Body of pancreas (tissue), 4 donors: Measurements from ENCODE around the gene SNX32. TPM values are rescaled to one million over a fixed set of nuclear protein-coding genes. Genes with fewer than 3 reads are reported as not detected.

Experiments used
- ATAC-seq: fragments of 150-250 bp; one replicate; pipeline ENCODE4 v1.9.1; 2016
- DNase-seq, 4 donors: peaks; one replicate each; pipeline ENCODE4 v3.0.0-alpha.2; 2019
- H3K27ac ChIP-seq, 4 donors: fragments of 200-600 bp; sonication (generic); 1 replicate in 3 of 4; 2 replicates in 1 of 4; pipeline versions ENCODE4 v1.5.1 to v1.6.1; 2016 to 2019; ENCODE audit warnings: mild to moderate bottlenecking in 1 of 4, mixed read lengths in 1 of 4, moderate library complexity in 1 of 4
- H3K27me3 ChIP-seq, 2 donors: fragments of 200-600 bp; sonication (generic); one replicate each; pipeline ENCODE4 v1.6.0; 2016; ENCODE audit warnings: mild to moderate bottlenecking in 1 of 2
- H3K36me3 ChIP-seq, 2 donors: fragments of 200-600 bp; sonication (generic); replicated peaks in 1 of 2; 2 replicates each; pipeline ENCODE4 v1.5.1; 2016; ENCODE audit warnings: low read depth in 2 of 2; ENCODE audit not compliant: insufficient read depth in 1 of 2
- H3K4me1 ChIP-seq: fragments of 200-600 bp; sonication (generic); one replicate; pipeline ENCODE4 v1.6.0; 2016
- H3K4me3 ChIP-seq, 2 donors: fragments of 200-600 bp; sonication (generic); 1 replicate in 1 of 2; 2 replicates in 1 of 2; pipeline ENCODE4 v1.5.1; 2016 to 2019
- H3K9me3 ChIP-seq, 3 donors: fragments of 200-600 bp; sonication (generic); 1 replicate in 2 of 3; 2 replicates in 1 of 3; pipeline ENCODE4 v1.5.1; 2016
- CTCF ChIP-seq, 7 experiments: fragments of 450-650 bp in 4 of 7; fragments of 200-600 bp in 3 of 7; sonication (generic) in 3 of 7; IDR thresholded peaks; one replicate each; pipeline ENCODE4 v1.5.1; 2016 to 2019; ENCODE audit warnings: antibody characterized with exemption in 7 of 7
- POLR2A ChIP-seq, 3 donors: fragments of 450-650 bp; IDR thresholded peaks; one replicate each; pipeline ENCODE4 v1.6.1; 2016; ENCODE audit warnings: antibody characterized with exemption in 3 of 3, mild to moderate bottlenecking in 2 of 3
- WGBS, 2 donors: methylation state at CpG; one replicate each; pipeline ENCODE4 v1.1.5; 2017; 5-methylcytosine and 5-hydroxymethylcytosine counted together
- intact Hi-C: fragments of 100-400 bp; cut with DNase I; formaldehyde crosslinking; loops from one replicate; pipeline ENCODE4 v1.15.1; 2023
- total RNA-seq, 2 donors: library from RNA; depleted of rRNA; stranded (reverse); fragments of >200 nt; gene quantifications; one replicate each; pipeline ENCODE4 v1.1.0, GENCODE V29; 2016

Gene SNX32
- total RNA-seq, 2 donors from 2014 or later, result 0.26 TPM; not detected in 1

- H3K4me3 ChIP-seq, result no peak overlapping the region
- H3K36me3 ChIP-seq, result peaks cover 3 to 4% of the 10 kb centered on the region in 2 donors
- ATAC-seq, result no peak
- peak in 1 of 4 donors; percentile 16 for DNase-seq
- no peak overlapping the region for H3K27ac ChIP-seq
- no peaks in the 10 kb centered on the region for H3K9me3 ChIP-seq
- intact Hi-C loops, result no loop called here
- peaks cover 25% of the 10 kb centered on the region for H3K4me1 ChIP-seq
- H3K27me3 ChIP-seq, result no peaks in the 10 kb centered on the region
- TF ChIP-seq POLR2A (IDR thresholded peaks at IDR 0.05), result no peak
- TF ChIP-seq CTCF (IDR thresholded peaks at IDR 0.05), result no peak
- 68 to 70% methylated on average over 5 to 11 of the region's 11 CpGs for WGBS, 2 donors
These were observed 36.5 kb downstream of the SNX32 start for GRCh38 chr11:65870307-65870658.

- peaks cover 0 to 1% of the 10 kb centered on the region in 2 donors for H3K36me3 ChIP-seq
- TF ChIP-seq CTCF (IDR thresholded peaks at IDR 0.05) (no peak), POLR2A (IDR thresholded peaks at IDR 0.05) (no peak)
- intact Hi-C loops, result no loop called here
- no peaks in the 10 kb centered on the region for H3K27me3 ChIP-seq
- no peaks in the 10 kb centered on the region for H3K9me3 ChIP-seq
- no peak overlapping the region for H3K4me3 ChIP-seq
- ATAC-seq (no peak), DNase-seq (peak in 1 of 4 donors; percentile 24)
- WGBS, 2 donors, result 71 to 74% methylated on average over 20 to 24 of the region's 24 CpGs
- peaks cover 25% of the 10 kb centered on the region for H3K4me1 ChIP-seq
- peak overlapping the region in 2 of 4 donors; percentile 77 to 80 for H3K27ac ChIP-seq
These were observed 37.2 kb downstream of the SNX32 start for GRCh38 chr11:65870706-65871681.

GRCh38 chr11:65871811-65872548 is 38.2 kb downstream of the SNX32 start:
- intact Hi-C loops, result no loop called here
- 53 to 74% methylated on average over 6 to 16 of the region's 26 CpGs for WGBS, 2 donors
- H3K4me3 ChIP-seq, result no peak overlapping the region
- no peaks in the 10 kb centered on the region for H3K36me3 ChIP-seq
- no peaks in the 10 kb centered on the region for H3K27me3 ChIP-seq
- H3K27ac ChIP-seq, result peak overlapping the region; percentile 68 to 81 (median 78)
- peaks cover 25% of the 10 kb centered on the region for H3K4me1 ChIP-seq
- TF ChIP-seq POLR2A (IDR thresholded peaks at IDR 0.05), result no peak
- TF ChIP-seq CTCF (IDR thresholded peaks at IDR 0.05), result no peak
- DNase-seq (no peak), ATAC-seq (peak; percentile 1)
- no peaks in the 10 kb centered on the region for H3K9me3 ChIP-seq

DNA sequence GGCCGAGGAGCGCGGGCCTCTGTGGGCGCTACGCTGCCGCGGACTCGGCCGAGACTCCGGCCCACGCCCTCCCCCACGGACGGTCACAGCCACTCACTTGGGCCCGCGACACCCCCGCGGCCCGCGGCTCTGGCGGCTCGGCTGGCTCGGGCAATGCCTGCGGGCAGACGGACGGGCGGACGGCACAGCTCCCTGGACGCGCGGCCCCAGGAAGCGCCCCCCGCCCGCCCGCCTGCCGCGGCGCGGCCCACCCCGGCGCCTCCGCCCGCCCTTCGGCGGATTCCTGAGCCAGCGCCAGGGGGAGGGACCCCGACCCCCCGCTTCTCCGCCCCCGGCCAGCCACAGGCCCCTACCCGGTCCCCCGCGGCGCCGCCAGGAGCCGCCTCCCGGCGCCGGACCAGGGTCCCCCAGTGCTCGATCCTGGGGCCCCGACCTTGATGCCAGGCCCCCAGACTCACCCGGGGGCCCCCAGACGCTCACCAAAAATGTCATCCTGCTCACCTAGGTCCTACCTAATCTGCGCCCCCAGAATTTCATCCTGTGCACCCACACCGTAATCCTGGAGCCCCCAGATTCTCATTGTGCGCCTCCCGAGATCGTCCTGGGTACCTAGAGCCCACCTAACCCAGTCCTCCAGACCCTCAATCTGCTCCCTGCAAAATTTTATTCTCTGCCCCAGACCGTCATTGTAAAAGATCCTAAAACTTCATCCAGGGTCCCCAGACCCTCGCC is 39.0 kb downstream of the SNX32 start, which contains the start of gene EFEMP2:
TSS of gene EFEMP2 (minus strand) at position 215 of the 732 bp plus-strand sequence. CDS start 446 bp downstream, outside the sequence.
- DNase-seq, result peak in 2 of 4 donors; percentile 39 to 41
- peak; percentile 16 for ATAC-seq
- 4 to 5% methylated on average over 9 to 19 of the region's 69 CpGs for WGBS, 2 donors

More for the DNA sequence above, 39.0 kb downstream of the SNX32 start, which contains the start of gene EFEMP2:
- Histone ChIP-seq H3K4me1 (peaks cover 25% of the 10 kb centered on the region), H3K9me3 (no peaks in the 10 kb centered on the region), H3K27me3 (no peaks in the 10 kb centered on the region), H3K27ac (peak within 1 kb of the TSS; percentile 68 to 81 (median 78)), H3K36me3 (no peaks in the 10 kb centered on the region), H3K4me3 (no peak within 1 kb of the TSS)
- intact Hi-C loops, result no loop called here
- no peak for TF ChIP-seq POLR2A (IDR thresholded peaks at IDR 0.05)
- TF ChIP-seq CTCF (IDR thresholded peaks at IDR 0.05), result no peak
